GM10847 (cell line): Measurements from ENCODE around the gene GLYATL1.

ENCODE experiments used
- POLR2A ChIP-seq: IDR thresholded peaks from 2 replicates; pipeline ENCODE4 v1.6.1; 2011; ENCODE audit not compliant: insufficient read length; ENCODE audit errors: extremely low read depth

GLYATL1 gene

DNA sequence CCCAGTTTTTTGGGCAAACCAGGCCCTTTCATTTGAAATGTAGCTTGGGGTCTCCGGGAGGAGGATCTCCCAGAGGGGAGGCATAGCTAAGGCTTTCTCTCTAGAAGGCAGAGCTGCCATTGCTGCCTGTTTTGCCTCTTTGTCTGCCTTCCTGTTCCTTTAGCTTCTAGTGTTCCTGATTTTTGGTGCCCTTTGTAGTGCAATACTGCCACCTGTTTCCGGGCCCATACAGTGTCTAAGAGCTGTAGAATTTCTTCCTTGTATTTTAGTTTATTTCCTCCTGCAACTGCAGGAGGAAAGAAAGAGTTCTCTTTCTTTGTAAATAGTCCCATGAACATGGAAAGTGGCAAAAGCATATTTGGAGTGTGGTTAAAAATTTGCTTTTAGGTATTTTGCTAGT is 19.3 kb upstream of the GLYATL1 start:
- no peak for TF ChIP-seq POLR2A

DNA sequence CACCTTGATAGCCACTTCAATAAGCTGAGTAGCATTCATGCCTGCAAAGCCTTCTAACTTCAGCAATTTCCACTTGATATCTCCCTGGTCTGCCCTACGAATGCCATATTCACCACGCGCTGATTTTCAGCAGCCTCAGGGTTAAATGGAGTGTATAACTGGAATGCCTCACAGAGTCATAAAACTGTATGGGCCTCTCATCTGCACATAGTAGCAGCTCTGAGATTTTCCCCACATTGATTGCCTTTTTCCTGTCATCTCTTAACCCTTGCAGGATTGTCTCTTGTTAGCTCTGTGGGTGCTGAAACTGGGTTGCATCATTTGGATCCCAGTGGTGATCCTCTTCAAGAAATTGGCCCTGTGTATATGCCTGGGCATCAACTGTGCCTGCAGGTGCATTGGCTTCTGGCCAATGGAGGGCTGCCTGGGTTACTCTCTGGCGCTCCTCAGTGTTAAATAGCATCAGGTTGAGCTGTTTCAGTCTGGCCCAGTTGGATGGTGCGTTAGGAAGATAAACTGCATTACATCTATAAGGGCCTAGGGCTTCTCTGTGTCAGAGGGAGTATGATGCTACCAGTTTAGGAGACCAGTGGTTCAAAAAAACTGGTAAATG is 17.4 kb upstream of the GLYATL1 start:
- TF ChIP-seq POLR2A, result no peak

DNA sequence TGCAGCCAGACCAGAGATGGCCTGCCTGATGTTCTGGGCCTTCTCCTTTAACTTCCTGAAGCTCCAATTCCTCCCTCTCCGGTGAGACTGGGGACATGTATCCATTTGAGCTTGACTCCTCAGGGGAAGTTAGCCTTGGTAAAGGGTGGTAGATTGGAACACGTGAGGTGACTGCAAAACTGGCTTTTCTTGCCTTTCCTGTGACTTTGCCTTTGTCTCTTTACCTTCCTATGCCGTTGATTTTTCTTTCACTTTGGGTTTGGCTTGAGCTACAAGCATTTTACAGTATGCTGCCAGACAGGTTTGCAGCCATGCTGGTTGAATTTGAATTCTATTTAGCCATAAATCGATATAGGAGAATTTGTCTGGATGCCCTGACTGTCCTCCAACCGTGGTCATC is 16.8 kb upstream of the GLYATL1 start:
- no peak for TF ChIP-seq POLR2A

DNA sequence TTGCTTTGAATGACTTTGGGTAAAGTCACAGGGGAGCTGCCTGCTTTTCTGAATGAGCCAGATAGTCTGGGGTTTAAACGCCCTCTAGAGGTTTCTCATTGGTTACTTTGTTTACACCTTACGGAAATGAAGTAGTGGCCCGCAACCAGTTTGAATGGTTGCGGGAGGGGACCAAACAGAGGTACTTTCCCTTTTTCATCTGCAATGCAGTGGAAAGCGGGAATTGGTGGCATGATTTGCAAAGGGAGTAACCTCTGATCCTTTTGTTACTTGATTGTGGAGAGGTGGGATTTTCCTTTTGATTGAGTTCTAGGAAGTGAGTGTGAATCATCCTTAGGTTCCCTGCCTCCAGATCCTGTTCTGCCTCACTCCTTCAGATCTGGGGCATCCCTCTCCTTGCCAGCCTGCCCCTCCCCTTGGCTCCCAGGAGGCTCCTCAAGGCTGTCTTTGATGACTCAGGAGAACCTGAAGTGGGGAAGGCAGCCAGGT is 15.9 kb upstream of the GLYATL1 start:
- no peak for TF ChIP-seq POLR2A

GRCh38 chr11:58924230-58924629 is 15.1 kb upstream of the GLYATL1 start:
- TF ChIP-seq POLR2A, result no peak

- TF ChIP-seq POLR2A, result no peak
Observed at GRCh38 chr11:58926251-58926650, 13.0 kb upstream of the GLYATL1 start.

- no peak for TF ChIP-seq POLR2A
Observed at GRCh38 chr11:58926695-58927094, 12.6 kb upstream of the GLYATL1 start.

GRCh38 chr11:58927393-58928106 is 11.7 kb upstream of the GLYATL1 start:
- no peak for TF ChIP-seq POLR2A

DNA sequence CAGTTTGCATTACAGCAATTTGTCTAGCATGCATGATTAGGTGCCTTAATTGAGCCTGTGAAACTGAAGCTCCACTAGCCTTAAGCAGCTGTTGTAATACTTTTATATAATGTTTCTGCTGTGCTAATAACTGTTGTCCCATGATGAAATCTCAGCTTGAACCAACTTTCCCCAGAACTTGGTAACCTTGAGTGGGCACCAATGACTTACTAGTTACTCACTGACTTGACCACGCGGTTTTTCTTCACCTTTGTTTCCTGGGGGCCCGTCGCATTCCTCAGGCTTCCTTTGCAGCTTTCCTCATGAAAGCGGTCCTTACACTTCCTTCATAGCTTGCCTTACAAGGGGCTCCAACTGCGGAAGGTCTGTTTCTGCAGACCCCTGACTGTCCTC is 11.2 kb upstream of the GLYATL1 start:
- TF ChIP-seq POLR2A, result no peak

- no peak for TF ChIP-seq POLR2A
Observed at GRCh38 chr11:58928691-58929090, 10.6 kb upstream of the GLYATL1 start.

DNA sequence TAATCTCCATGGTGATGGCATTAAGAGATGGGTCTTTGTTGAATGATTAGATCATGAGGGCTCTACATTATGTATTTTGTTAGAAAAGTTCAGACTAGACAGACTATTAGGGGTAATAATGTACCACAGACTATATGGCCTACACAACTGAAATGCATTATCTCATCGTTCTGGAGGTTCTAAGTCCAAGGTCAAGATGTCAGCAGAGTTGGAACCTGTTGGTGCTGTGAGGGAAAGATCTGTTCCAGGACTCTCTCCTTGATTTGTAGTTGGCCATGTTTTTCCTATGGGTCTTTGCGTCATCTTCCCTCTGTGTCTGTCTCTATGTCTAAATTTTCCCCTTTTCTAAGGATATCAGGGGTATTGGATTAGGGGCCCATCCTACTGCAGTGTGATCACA is 8.4 kb upstream of the GLYATL1 start:
- TF ChIP-seq POLR2A, result no peak

DNA sequence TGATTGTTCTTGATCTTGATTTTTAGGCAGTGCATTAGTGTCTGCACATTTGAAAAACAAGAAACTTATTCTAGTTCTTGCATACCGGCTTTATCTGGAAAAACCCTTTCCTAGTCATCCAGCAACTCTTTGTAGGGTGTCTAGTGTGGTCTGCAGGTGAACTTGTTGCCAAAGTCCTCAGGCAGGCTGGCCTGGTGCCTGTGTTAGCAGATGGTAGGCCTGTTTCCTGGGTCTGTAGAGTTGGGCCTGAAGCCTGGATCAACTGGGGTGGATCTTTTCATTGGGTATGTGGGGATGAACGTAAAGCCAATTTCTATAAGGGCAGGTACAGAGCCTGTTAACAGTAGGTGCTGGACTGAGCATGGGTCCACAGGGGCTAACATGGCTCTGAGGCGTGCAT is 5.6 kb upstream of the GLYATL1 start:
- TF ChIP-seq POLR2A, result no peak

GRCh38 chr11:58934945-58935513 is 4.3 kb upstream of the GLYATL1 start:
- TF ChIP-seq POLR2A, result no peak

DNA sequence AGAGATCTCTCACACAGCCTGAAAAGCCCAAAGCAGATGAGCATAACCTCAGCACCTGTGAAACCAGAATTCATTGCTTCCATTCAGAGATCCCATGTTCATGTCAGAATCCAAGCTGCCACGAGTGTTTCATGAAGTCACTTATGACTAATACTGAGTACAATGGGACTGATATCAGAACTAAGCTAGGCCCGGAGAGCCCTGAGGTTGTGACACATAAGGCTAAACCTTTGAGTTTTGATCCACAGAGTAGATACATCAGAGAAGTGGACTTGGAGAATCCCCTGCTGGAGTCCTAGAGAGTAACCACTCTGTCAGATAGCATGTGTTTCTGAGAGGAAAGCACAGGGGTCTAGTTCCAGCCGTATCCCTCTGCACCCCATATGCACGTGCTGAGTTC is 890 bp upstream of the GLYATL1 start:
- no peak for TF ChIP-seq POLR2A

DNA sequence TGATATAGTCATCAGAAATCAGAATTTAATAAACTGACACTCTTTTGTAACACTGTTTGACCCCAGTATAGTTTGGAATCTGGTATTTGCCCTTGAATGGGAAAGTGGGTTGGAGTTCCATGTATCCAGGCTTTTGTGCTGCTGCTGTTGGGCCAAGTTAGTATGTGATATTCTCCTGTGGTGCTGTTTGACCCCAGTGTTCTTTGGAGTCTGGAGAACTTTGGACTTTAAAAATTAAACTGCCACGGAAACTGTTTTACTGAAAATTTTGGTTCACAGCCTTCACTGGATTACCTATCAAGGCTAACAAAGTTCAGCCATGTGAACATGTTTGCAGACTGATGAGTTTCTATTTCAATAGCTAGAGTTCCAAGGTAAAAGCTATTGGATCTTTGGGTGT is 740 bp downstream of the GLYATL1 start:
- TF ChIP-seq POLR2A, result no peak

DNA sequence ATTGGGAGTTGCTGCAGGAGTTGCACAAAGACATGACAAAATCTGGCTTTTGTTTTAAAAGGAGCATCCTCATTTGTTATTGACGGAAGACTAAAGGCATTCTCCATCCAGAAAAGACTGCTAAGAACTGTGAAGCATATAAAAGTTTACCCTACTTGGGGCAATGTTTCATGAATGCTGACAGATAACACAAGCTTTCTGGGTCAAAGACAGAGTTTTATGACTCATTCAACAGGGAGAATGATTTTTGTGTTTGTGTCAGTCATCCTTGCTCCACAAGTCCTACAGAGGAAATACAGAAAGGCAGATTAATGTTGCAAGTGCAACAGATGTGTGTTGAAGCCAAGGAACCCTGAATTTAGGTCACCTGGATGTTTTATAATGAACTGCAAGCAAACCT is 2.5 kb downstream of the GLYATL1 start:
- TF ChIP-seq POLR2A, result no peak

DNA sequence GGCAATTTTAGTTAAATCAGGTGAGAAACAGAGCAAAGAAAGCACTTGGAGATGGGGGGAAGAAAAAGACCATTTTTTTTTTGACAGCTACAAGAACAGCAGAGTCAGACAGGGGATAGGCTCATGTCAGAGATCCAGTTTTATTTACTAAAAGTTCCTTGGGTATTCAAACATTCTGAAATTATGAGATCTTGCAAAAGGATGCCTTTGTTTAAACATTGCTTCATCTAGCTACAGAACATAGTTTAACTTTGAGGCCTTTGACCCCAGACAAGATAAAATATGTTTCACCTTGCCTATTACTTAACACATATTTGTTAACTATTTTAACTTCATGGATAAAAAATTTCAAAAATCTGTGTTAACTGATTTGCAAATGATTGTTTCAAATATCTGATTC is 6.4 kb downstream of the GLYATL1 start:
- no peak for TF ChIP-seq POLR2A

- no peak for TF ChIP-seq POLR2A
Observed at GRCh38 chr11:58949184-58949583, 9.9 kb downstream of the GLYATL1 start.
